ENCODE data around the gene SORBS2.
A peak's percentile ranks its signal among the peaks of the same experiment; 100 is the strongest.

SORBS2 gene

GRCh38 chr4:185599553-185600243 is 212.3 kb downstream of the SORBS2 start:
- no peak overlapping the region for H3K4me3 ChIP-seq (ENCODE audit: control insufficient read depth, low read depth, low read length)
- no peak for DNase-seq (ENCODE audit: low read depth)
- no peak for TF ChIP-seq CTCF (conservative IDR thresholded peaks at IDR 0.05; ENCODE audit: control insufficient read depth, insufficient read depth, low read depth, low read length)

- DNase-seq (ENCODE audit: low read depth) = no peak
- no peak for TF ChIP-seq CTCF (conservative IDR thresholded peaks at IDR 0.05; ENCODE audit: control insufficient read depth, insufficient read depth, low read depth, low read length)
- no peak overlapping the region for H3K4me3 ChIP-seq (ENCODE audit: control insufficient read depth, low read depth, low read length)
These were observed 213.0 kb downstream of the SORBS2 start for GRCh38 chr4:185598846-185599552.

- H3K4me3 ChIP-seq (ENCODE audit: control insufficient read depth, low read depth, low read length) = no peak overlapping the region
- DNase-seq (ENCODE audit: low read depth) = peak; percentile 81
- peak; percentile 100 for TF ChIP-seq CTCF (conservative IDR thresholded peaks at IDR 0.05; ENCODE audit: control insufficient read depth, insufficient read depth, low read depth, low read length)
These were observed 214.3 kb downstream of the SORBS2 start for GRCh38 chr4:185597532-185598188.

- no peak overlapping the region for H3K4me3 ChIP-seq (ENCODE audit: control insufficient read depth, low read depth, low read length)
- TF ChIP-seq CTCF (conservative IDR thresholded peaks at IDR 0.05; ENCODE audit: control insufficient read depth, insufficient read depth, low read depth, low read length) = no peak
- DNase-seq (ENCODE audit: low read depth) = peak; percentile 22
These were observed 219.0 kb downstream of the SORBS2 start for GRCh38 chr4:185592845-185593488.

- H3K4me3 ChIP-seq (ENCODE audit: control insufficient read depth, low read depth, low read length) = no peak overlapping the region
- no peak for DNase-seq (ENCODE audit: low read depth)
- no peak for TF ChIP-seq CTCF (conservative IDR thresholded peaks at IDR 0.05; ENCODE audit: control insufficient read depth, insufficient read depth, low read depth, low read length)
These were observed 219.6 kb downstream of the SORBS2 start for GRCh38 chr4:185592438-185592837.

GRCh38 chr4:185591679-185592141 is 220.3 kb downstream of the SORBS2 start:
- H3K4me3 ChIP-seq (ENCODE audit: control insufficient read depth, low read depth, low read length) = no peak overlapping the region
- peak; percentile 42 for DNase-seq (ENCODE audit: low read depth)
- no peak for TF ChIP-seq CTCF (conservative IDR thresholded peaks at IDR 0.05; ENCODE audit: control insufficient read depth, insufficient read depth, low read depth, low read length)

Data from fibroblast of mammary gland (primary cell).